Spleen (tissue), 7 donors: ENCODE data around the gene UCK2.

Experiments
- POLR2A ChIP-seq, 3 donors: fragments of 450-650 bp; IDR thresholded peaks; one replicate each; pipeline ENCODE4 v1.5.1; 2017; ENCODE audit warnings: antibody characterized with exemption in 3 of 3, mild to moderate bottlenecking in 1 of 3
- TF ChIP-seq, protein P1 (sequence below), 11 experiments: fragments of 200-600 bp in 7 of 11; fragments of 450-650 bp in 4 of 11; sonication (generic) in 4 of 11; IDR thresholded peaks in 8 of 11; conservative IDR thresholded peaks in 3 of 11; 1 replicate in 7 of 11; 2 replicates in 4 of 11; pipeline versions ENCODE4 v1.4.0 to v1.8.0; 2016 to 2021; ENCODE audit warnings: antibody characterized with exemption in 11 of 11, inconsistent platforms in 4 of 11, mild to moderate bottlenecking in 1 of 11
- donor health status: DM: no; HTN: no; CAD: no; lungs with moderate emphysema.
- donor health status: DM: no; HTN: no; CAD: no.
- donor health status: DM: no; HTN: no; CAD: no.

DNA sequence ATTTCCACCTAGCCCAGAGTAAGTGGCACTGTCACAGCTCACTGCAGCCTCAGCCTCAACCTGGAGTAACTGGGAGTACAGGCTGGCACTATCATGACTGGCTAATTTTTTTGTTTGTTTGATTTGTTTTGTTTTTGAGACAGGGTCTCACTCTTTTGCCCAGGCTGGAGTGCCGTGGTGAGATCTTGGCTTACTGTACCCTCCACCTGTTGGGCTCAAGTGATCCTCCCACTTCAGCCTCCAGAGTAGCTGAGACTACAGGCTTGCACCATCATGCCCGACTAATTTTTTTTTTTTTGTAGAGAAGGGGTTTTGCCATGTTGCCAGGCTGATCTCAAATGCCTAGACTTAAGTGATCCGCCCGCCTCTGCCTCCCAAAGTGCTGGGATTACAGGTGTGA, 2.5 kb downstream of the UCK2 start:
- no peak for TF ChIP-seq POLR2A (IDR thresholded peaks at IDR 0.05)
- TF ChIP-seq, protein P1, sequence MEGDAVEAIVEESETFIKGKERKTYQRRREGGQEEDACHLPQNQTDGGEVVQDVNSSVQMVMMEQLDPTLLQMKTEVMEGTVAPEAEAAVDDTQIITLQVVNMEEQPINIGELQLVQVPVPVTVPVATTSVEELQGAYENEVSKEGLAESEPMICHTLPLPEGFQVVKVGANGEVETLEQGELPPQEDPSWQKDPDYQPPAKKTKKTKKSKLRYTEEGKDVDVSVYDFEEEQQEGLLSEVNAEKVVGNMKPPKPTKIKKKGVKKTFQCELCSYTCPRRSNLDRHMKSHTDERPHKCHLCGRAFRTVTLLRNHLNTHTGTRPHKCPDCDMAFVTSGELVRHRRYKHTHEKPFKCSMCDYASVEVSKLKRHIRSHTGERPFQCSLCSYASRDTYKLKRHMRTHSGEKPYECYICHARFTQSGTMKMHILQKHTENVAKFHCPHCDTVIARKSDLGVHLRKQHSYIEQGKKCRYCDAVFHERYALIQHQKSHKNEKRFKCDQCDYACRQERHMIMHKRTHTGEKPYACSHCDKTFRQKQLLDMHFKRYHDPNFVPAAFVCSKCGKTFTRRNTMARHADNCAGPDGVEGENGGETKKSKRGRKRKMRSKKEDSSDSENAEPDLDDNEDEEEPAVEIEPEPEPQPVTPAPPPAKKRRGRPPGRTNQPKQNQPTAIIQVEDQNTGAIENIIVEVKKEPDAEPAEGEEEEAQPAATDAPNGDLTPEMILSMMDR (IDR thresholded peaks at IDR 0.05 in 8 of 11, conservative IDR thresholded peaks at IDR 0.05 in 3 of 11) = no peak
